Ishikawa (cell line): ENCODE data around the gene BARHL2.

Experiments
- EGR1 ChIP-seq: IDR thresholded peaks from 2 replicates; pipeline ENCODE4 v1.6.1; 2012
- FOXM1 ChIP-seq: IDR thresholded peaks from 2 replicates; pipeline ENCODE4 v1.6.1; 2012; ENCODE audit warnings: low read depth, borderline replicate concordance
- MAX ChIP-seq: IDR thresholded peaks from 2 replicates; pipeline ENCODE4 v1.6.1; 2012
- REST ChIP-seq: IDR thresholded peaks from 2 replicates; pipeline ENCODE4 v1.6.1; 2012; ENCODE audit warnings: low read depth, mild to moderate bottlenecking

DNA sequence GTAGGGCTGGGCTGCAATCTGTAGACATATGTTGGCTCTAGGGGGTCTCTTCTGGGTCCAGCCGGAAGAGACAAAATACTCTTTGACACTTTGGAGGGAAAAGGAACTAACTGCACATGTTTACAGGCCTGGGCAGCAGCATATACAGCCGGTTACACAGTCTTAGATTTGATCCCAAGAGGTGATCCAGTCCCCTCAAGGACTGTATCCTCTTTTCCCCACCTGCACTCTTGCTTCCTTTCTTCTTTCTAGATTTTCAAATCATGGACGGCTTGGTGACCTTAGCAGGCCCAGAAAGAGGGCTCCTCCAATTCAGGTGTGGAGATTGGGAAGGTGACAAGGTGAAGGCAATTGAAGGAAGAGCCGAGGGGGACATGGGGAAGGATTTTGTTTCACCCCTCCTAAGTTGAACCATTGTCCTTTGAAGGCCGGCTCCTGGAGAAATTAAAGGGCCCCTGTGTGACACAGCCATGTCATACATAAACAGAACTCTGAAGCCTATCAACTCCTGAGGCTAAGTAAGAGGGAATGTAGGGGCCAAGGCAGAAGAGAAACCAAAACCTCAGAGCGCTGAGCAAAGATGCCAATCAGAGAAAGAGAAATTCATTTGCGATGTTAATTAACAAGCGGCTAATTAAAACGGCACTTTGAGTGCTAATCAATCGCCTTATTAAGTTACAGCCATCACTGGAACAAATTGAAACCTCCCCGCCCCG is 5.9 kb upstream of the BARHL2 start:
- TF ChIP-seq FOXM1 (no peak), MAX (no peak), REST (no peak), EGR1 (no peak)
